ENCODE results near the gene CFAP100.

CFAP100 gene

GRCh38 chr3:126438186-126438585 lies 43.5 kb downstream of the CFAP100 start:
- H3K4me3 ChIP-seq (ENCODE audit: low read depth, low read length), result no peak overlapping the region
- no peak for DNase-seq (ENCODE audit: low read depth)
- TF ChIP-seq CTCF (IDR thresholded peaks at IDR 0.05; ENCODE audit: low read depth, low read length, missing control alignments), result no peak

- TF ChIP-seq CTCF (IDR thresholded peaks at IDR 0.05; ENCODE audit: low read depth, low read length, missing control alignments), result no peak
These were observed 44.0 kb downstream of the CFAP100 start for GRCh38 chr3:126438746-126439145.

DNA sequence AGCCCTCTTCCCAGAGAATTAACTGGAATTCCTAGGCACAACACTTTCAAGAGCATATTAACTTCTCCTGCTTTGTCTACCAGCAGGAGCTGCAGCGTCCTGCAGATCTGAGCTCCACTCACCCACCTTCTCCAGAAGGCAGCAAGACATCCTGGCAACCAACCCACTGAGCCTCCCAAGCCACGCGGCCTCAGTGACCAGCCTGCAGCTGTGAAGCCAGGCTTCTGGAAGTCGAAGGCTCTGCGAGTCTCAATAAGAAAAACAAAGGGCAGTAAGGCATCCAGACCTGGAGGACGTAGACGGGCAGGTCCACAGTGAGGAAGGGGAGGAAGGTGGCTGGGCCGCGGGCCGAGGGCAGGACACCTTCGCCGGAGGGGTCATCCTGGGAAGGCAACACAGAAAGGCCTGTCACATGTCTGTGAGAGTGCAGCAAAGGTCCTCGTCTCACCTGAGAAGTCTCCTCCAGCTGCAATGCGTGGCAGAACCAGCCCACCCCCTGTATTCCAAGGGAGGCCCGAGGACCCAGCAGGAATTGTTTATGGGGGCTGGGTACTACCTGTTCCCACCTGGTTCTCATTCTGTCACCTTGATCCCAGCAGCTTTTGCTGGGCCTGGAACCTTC lies 44.7 kb downstream of the CFAP100 start:
- no peak overlapping the region for H3K4me3 ChIP-seq (ENCODE audit: low read depth, low read length)
- DNase-seq (ENCODE audit: low read depth), result no peak
- no peak for TF ChIP-seq CTCF (IDR thresholded peaks at IDR 0.05; ENCODE audit: low read depth, low read length, missing control alignments)

More at GRCh38 chr3:126438746-126439145, 44.0 kb downstream of the CFAP100 start:
- DNase-seq (ENCODE audit: low read depth), result no peak
- H3K4me3 ChIP-seq (ENCODE audit: low read depth, low read length), result no peak overlapping the region

GRCh38 chr3:126439968-126440708 lies 45.4 kb downstream of the CFAP100 start:
- TF ChIP-seq CTCF (IDR thresholded peaks at IDR 0.05; ENCODE audit: low read depth, low read length, missing control alignments), result no peak
- H3K4me3 ChIP-seq (ENCODE audit: low read depth, low read length), result no peak overlapping the region
- no peak for DNase-seq (ENCODE audit: low read depth)

DNA sequence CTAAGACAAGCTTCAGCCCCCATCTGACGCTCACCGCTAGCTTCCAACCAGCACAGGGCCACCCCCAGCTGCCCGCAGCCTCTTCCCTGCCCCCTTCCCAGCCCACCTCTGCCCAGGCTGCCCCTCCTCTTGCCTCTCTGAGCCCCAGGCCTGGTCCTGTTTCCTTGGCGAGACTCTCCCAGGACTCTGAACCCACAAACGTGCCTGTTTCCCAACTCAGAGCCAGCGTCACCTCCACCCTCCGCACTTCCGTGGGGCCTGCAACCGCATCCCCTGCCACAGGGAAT lies 45.9 kb downstream of the CFAP100 start:
- TF ChIP-seq CTCF (IDR thresholded peaks at IDR 0.05; ENCODE audit: low read depth, low read length, missing control alignments), result no peak
- no peak for DNase-seq (ENCODE audit: low read depth)
- no peak overlapping the region for H3K4me3 ChIP-seq (ENCODE audit: low read depth, low read length)

DNA sequence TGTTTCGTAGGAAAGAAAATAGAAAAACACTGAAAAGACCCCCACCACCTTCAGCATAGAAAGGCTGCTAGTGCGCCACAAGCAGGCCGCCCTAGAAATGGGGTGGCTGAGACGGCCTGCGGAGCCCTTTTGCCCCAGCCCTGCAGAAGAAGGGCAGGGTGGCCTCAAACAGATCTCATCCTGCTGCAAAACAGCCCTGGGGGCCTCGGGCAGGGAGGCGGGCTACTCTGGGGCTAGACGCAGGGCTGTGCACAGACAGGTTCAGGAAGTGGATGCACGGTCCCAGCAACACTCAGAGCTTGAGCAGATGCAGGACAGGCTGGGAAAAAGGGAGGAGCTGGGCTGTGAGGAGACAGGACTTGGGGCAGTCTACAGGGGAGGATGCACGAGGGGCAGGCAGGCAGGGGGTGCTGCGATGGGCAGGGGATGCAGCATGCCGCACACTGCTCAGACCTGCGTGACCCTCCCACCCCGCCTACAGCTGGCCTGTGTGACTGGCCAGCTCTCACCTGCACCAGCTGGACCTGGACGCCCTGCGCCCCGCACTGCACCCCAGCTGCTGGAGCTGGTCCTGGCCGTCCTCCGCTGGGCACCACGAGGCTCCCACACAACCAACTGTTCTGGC lies 46.7 kb downstream of the CFAP100 start:
- TF ChIP-seq CTCF (IDR thresholded peaks at IDR 0.05; ENCODE audit: low read depth, low read length, missing control alignments), result no peak

More for the DNA sequence above, 46.7 kb downstream of the CFAP100 start:
- no peak for DNase-seq (ENCODE audit: low read depth)
- no peak overlapping the region for H3K4me3 ChIP-seq (ENCODE audit: low read depth, low read length)

All from GM12864 (cell line).